ENCODE data around the gene SBSN.

Gene SBSN

GRCh38 chr19:35543280-35544109 lies 15.4 kb upstream of the SBSN start:
- ChIA-PET POLR2A (interaction anchor here (1.0 to 1.5 kb wide), 4 partner anchors 9 to 34 kb away, joined by 3 to 6 read pairs (median 4); no protein-coding TSS in a partner anchor), CTCF (no interaction called here)
- TF ChIP-seq PKNOX1 (IDR thresholded peaks at IDR 0.05) = no peak
- no peak for TF ChIP-seq FOXK2 (IDR thresholded peaks at IDR 0.05)
- TF ChIP-seq BHLHE40 (IDR thresholded peaks at IDR 0.05; ENCODE audit: borderline replicate concordance) = no peak
- TF ChIP-seq ARNT (IDR thresholded peaks at IDR 0.05) = no peak
- TF ChIP-seq TARDBP (IDR thresholded peaks at IDR 0.05) = no peak
- TF ChIP-seq CTBP1 (IDR thresholded peaks at IDR 0.05; ENCODE audit: borderline replicate concordance) = no peak
- TF ChIP-seq L3MBTL2 (conservative IDR thresholded peaks at IDR 0.05) = no peak

GRCh38 chr19:35542209-35542608 lies 14.1 kb upstream of the SBSN start:
- POLR2A ChIA-PET = interaction anchor here (1.0 kb wide), 2 partner anchors 24 to 32 kb away, joined by 3 to 4 read pairs; no protein-coding TSS in a partner anchor
- no peak for TF ChIP-seq HDGF (IDR thresholded peaks at IDR 0.05; ENCODE audit: borderline replicate concordance)
- DNase-seq (ENCODE audit: extremely low spot score) = no peak
- CTCF ChIA-PET = no interaction called here

More at GRCh38 chr19:35543280-35544109, 15.4 kb upstream of the SBSN start:
- no peak for DNase-seq (ENCODE audit: extremely low spot score)

DNA sequence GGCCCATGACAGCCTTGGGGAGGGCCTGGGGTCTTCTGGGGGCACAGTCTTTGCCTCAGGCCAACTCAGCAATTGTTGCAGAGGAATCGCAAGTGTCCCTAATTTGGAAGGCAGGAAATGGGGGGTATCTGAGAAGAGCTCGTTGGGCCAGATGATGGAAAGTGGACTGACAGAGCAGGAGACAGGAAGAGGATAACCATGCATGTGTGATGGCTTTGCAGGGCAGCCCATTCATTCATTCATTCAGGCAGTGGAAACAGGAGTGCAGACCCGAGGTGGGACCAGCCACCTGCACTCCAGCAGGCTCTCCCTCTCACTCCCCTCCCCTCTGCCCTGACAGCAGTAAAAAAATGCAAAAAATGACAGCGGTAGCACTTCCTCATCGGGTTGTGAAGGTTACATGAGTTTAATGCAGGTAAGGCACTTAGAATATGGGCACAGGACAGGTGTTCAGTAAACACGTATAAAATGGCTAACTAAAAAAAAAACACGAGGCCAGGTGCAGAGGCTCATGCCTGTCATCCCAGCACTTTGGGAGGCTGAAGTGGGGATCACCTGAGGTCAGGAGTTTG lies 12.3 kb upstream of the SBSN start:
- TF ChIP-seq LEF1 (IDR thresholded peaks at IDR 0.05; ENCODE audit: borderline replicate concordance) = no peak
- no peak for TF ChIP-seq L3MBTL2 (conservative IDR thresholded peaks at IDR 0.05)
- no peak for TF ChIP-seq BHLHE40 (IDR thresholded peaks at IDR 0.05; ENCODE audit: borderline replicate concordance)
- no peak for TF ChIP-seq NFRKB (IDR thresholded peaks at IDR 0.05)
- no peak for TF ChIP-seq TARDBP (IDR thresholded peaks at IDR 0.05)
- no peak for TF ChIP-seq ARNT (IDR thresholded peaks at IDR 0.05)
- no peak for TF ChIP-seq SUZ12 (IDR thresholded peaks at IDR 0.05)
- TF ChIP-seq FOXM1 (IDR thresholded peaks at IDR 0.05; ENCODE audit: borderline replicate concordance) = no peak
- no peak for TF ChIP-seq PKNOX1 (IDR thresholded peaks at IDR 0.05)
- DNase-seq (ENCODE audit: extremely low spot score) = no peak
- ChIA-PET CTCF (no interaction called here), POLR2A (interaction anchor here (1.4 kb wide), 1 partner anchor 30 kb away, joined by 3 read pairs; no protein-coding TSS in a partner anchor)

- DNase-seq (ENCODE audit: extremely low spot score) = no peak
- ChIA-PET POLR2A (interaction anchor here (1.4 kb wide), 1 partner anchor 29 kb away, joined by 3 read pairs; no protein-coding TSS in a partner anchor), CTCF (no interaction called here)
- TF ChIP-seq CTBP1 (IDR thresholded peaks at IDR 0.05; ENCODE audit: borderline replicate concordance) (no peak), PKNOX1 (IDR thresholded peaks at IDR 0.05) (no peak), SUZ12 (IDR thresholded peaks at IDR 0.05) (no peak)
Observed at GRCh38 chr19:35539850-35540249, 11.7 kb upstream of the SBSN start.

DNA sequence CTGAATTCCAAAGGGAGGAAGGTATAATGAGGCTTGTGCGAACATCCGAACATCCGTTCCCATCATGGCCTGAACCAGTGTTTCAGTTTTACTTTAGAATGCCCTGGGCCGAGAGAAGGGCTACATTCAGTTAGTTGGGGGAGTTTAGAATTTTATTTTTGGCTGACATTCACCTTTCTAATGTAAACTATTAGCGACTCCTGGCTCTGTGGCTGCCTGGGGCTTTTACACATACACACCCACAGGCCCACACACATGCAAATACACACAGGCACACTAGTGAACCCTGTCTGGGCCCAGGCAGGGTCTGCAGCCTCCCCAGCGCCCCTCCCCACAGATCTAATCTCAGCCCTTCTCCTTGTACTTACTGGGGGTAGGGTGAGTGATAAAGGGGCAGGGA lies 11.2 kb upstream of the SBSN start:
- DNase-seq (ENCODE audit: extremely low spot score) = no peak
- CTCF ChIA-PET = no interaction called here
- TF ChIP-seq ARNT (IDR thresholded peaks at IDR 0.05) (no peak), TARDBP (IDR thresholded peaks at IDR 0.05) (no peak), FOXM1 (IDR thresholded peaks at IDR 0.05; ENCODE audit: borderline replicate concordance) (no peak), ZNF384 (IDR thresholded peaks at IDR 0.05) (no peak), CTBP1 (IDR thresholded peaks at IDR 0.05; ENCODE audit: borderline replicate concordance) (no peak), FOXK2 (IDR thresholded peaks at IDR 0.05) (no peak), FOXA1 (IDR thresholded peaks at IDR 0.05) (no peak), SUZ12 (IDR thresholded peaks at IDR 0.05) (no peak), L3MBTL2 (conservative IDR thresholded peaks at IDR 0.05) (no peak), HDGF (IDR thresholded peaks at IDR 0.05; ENCODE audit: borderline replicate concordance) (no peak), NFRKB (IDR thresholded peaks at IDR 0.05) (no peak), ELF4 (IDR thresholded peaks at IDR 0.05) (no peak), BHLHE40 (IDR thresholded peaks at IDR 0.05; ENCODE audit: borderline replicate concordance) (no peak), PKNOX1 (IDR thresholded peaks at IDR 0.05) (no peak), LEF1 (IDR thresholded peaks at IDR 0.05; ENCODE audit: borderline replicate concordance) (no peak)
- POLR2A ChIA-PET = interaction anchor here (1.4 kb wide), 1 partner anchor 29 kb away, joined by 5 read pairs; no protein-coding TSS in a partner anchor

Data from HEK293T (cell line).